ENCODE measurements around the gene GLOD5.

- TF ChIP-seq CTCF (IDR thresholded peaks at IDR 0.05; ENCODE audit: poor library complexity, severe bottlenecking) (no peak), EZH2 (IDR thresholded peaks at IDR 0.05; ENCODE audit: borderline replicate concordance, insufficient read depth, low read length, poor library complexity, severe bottlenecking) (no peak), EP300 (conservative IDR thresholded peaks at IDR 0.05; ENCODE audit: poor library complexity, severe bottlenecking) (no peak), POLR2AphosphoS5 (IDR thresholded peaks at IDR 0.05) (no peak), TAF1 (IDR thresholded peaks at IDR 0.05; ENCODE audit: low read depth) (no peak), REST (IDR thresholded peaks at IDR 0.05; ENCODE audit: borderline replicate concordance) (no peak), MXI1 (conservative IDR thresholded peaks at IDR 0.05; ENCODE audit: poor library complexity, severe bottlenecking) (no peak), RAD21 (conservative IDR thresholded peaks at IDR 0.05) (no peak), SMC3 (conservative IDR thresholded peaks at IDR 0.05; ENCODE audit: poor library complexity) (no peak)
Measured at GRCh38 chrX:48726596-48726995, 35.0 kb upstream of the GLOD5 start.

All from neural cell (in vitro differentiated cells).